WTC11 (cell line): ENCODE measurements around the gene PLEKHA6.

ENCODE experiments used
- CREB1 ChIP-seq: sonication (generic); formaldehyde crosslinking; IDR thresholded peaks from 2 replicates; pipeline ENCODE4 v1.8.0; 2023; ENCODE audit warnings: mild to moderate bottlenecking, missing genetic modification reagents
- CREM ChIP-seq: sonication (generic); formaldehyde crosslinking; IDR thresholded peaks from 2 replicates; pipeline ENCODE4 v1.8.1; 2022; ENCODE audit warnings: mild to moderate bottlenecking, missing genetic modification reagents, moderate library complexity
- FOXK1 ChIP-seq: sonication (generic); formaldehyde crosslinking; IDR thresholded peaks from 2 replicates; pipeline ENCODE4 v1.8.0; 2022; ENCODE audit warnings: mild to moderate bottlenecking, moderate library complexity, missing genetic modification reagents
- KAT7 ChIP-seq: sonication (generic); formaldehyde crosslinking; IDR thresholded peaks from 2 replicates; pipeline ENCODE4 v1.8.1; 2023; ENCODE audit warnings: missing genetic modification reagents, mild to moderate bottlenecking, borderline replicate concordance
- NR2C2 ChIP-seq: sonication (generic); formaldehyde crosslinking; IDR thresholded peaks from 2 replicates; pipeline ENCODE4 v1.8.0; 2022; ENCODE audit warnings: mild to moderate bottlenecking, missing genetic modification reagents
- SP1 ChIP-seq: sonication (generic); formaldehyde crosslinking; conservative IDR thresholded peaks from 2 replicates; pipeline ENCODE4 v1.8.1; 2022; ENCODE audit warnings: missing genetic modification reagents
- TF ChIP-seq, protein P1 (sequence below): fragments of 200-600 bp; IDR thresholded peaks from 2 replicates; pipeline ENCODE4 v1.8.0; 2022; ENCODE audit warnings: antibody characterized with exemption
- TF ChIP-seq, protein P2 (sequence below): sonication (generic); formaldehyde crosslinking; conservative IDR thresholded peaks from 2 replicates; pipeline ENCODE4 v1.8.1; 2022; ENCODE audit warnings: mild to moderate bottlenecking, missing genetic modification reagents

DNA sequence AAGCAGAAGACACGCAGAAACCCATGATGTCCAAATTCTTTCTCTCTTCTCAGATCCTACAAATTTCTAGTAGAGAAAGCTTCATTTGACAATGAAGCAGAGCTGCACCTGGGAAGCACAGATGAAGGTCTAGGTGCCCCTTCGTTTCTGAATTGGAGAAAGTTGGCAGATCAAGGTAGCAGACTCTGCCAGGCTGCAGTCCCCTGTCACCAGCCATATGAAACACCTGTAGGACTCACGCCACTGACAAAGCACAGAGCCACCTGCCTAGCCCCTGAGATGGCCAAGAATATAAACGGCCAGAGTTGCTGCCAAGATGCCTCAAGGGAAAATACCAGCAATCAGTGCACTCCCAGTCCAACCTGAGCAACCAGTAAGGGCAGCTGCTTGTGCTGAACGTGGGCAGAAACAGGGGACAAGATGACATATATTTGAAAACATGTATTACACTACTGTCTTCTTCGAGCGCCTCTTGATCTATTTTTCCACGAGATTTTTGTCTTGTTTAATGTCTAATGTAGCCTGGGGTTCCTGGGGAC, 20.6 kb upstream of the PLEKHA6 start:
- TF ChIP-seq, protein P1, sequence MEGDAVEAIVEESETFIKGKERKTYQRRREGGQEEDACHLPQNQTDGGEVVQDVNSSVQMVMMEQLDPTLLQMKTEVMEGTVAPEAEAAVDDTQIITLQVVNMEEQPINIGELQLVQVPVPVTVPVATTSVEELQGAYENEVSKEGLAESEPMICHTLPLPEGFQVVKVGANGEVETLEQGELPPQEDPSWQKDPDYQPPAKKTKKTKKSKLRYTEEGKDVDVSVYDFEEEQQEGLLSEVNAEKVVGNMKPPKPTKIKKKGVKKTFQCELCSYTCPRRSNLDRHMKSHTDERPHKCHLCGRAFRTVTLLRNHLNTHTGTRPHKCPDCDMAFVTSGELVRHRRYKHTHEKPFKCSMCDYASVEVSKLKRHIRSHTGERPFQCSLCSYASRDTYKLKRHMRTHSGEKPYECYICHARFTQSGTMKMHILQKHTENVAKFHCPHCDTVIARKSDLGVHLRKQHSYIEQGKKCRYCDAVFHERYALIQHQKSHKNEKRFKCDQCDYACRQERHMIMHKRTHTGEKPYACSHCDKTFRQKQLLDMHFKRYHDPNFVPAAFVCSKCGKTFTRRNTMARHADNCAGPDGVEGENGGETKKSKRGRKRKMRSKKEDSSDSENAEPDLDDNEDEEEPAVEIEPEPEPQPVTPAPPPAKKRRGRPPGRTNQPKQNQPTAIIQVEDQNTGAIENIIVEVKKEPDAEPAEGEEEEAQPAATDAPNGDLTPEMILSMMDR: no peak
- TF ChIP-seq, protein P2, sequence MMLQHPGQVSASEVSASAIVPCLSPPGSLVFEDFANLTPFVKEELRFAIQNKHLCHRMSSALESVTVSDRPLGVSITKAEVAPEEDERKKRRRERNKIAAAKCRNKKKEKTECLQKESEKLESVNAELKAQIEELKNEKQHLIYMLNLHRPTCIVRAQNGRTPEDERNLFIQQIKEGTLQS (CRISPR knock-in tag): no peak
- no peak for TF ChIP-seq NR2C2 (CRISPR knock-in tag)
- TF ChIP-seq CREM: no peak
- TF ChIP-seq SP1 (CRISPR knock-in tag): no peak
- no peak for TF ChIP-seq KAT7 (CRISPR knock-in tag)
- TF ChIP-seq CREB1: no peak
- TF ChIP-seq FOXK1 (CRISPR knock-in tag): no peak
